GM21737 (cell line): ENCODE results near the gene IDNK.

Experiments used
- ATAC-seq: cut with Tn5 transposase; IDR thresholded peaks from one replicate; pipeline ENCODE4 v1.9.1; 2021; ENCODE audit warnings: mild to moderate bottlenecking, moderate library complexity; ENCODE audit not compliant: unreplicated experiment

Gene IDNK

GRCh38 chr9:83681490-83681889 lies 58.5 kb downstream of the IDNK start:
- no peak for ATAC-seq

- ATAC-seq, result no peak
These were observed 66.0 kb downstream of the IDNK start for GRCh38 chr9:83688921-83689320.

GRCh38 chr9:83691492-83691891 lies 68.5 kb downstream of the IDNK start:
- no peak for ATAC-seq
